GM19397 (cell line): Measurements from ENCODE around the gene BCL11A.

ENCODE experiments used
- ATAC-seq: cut with Tn5 transposase; IDR thresholded peaks from one replicate; pipeline ENCODE4 v1.9.1; 2021; ENCODE audit warnings: mild to moderate bottlenecking, moderate library complexity; ENCODE audit not compliant: unreplicated experiment

BCL11A gene

DNA sequence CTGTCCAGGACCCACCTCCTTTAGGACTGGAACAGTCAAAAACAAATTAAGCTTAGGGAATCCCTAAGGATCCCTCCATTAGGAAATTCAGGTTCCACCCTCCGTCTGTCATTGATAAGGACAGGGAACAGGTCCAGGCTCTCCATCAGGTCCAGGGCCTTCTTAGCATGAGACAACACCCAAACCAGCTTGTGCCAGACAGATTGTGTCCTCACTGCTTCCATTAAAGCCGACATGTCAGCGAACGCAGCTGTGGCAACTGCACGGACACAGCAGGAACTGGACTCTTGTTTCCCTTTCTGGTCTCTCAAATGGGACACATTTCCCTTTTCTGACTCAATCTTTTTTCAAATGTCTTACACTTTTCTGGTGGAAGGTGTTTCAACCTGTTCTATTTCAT lies 81.4 kb downstream of the BCL11A start:
- ATAC-seq, result no peak

DNA sequence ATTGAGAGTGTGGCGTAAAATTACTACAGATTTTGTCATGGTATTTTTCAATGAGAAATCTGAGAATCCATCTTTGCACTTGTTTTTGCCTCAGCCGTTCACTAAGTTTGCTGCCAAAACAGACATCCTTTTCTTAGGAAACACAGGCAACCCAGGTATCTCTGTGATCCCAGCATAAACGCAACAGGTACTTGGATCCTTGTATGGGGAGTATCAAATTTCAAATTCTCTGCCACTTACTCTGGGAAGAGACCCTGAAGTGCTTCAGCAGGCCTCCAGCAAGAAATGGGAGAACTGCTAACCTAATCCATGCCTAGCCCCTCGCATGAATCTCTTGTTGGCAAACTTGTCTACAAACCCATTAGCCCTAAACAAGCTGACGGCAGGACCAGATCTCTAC lies 83.1 kb downstream of the BCL11A start:
- no peak for ATAC-seq

DNA sequence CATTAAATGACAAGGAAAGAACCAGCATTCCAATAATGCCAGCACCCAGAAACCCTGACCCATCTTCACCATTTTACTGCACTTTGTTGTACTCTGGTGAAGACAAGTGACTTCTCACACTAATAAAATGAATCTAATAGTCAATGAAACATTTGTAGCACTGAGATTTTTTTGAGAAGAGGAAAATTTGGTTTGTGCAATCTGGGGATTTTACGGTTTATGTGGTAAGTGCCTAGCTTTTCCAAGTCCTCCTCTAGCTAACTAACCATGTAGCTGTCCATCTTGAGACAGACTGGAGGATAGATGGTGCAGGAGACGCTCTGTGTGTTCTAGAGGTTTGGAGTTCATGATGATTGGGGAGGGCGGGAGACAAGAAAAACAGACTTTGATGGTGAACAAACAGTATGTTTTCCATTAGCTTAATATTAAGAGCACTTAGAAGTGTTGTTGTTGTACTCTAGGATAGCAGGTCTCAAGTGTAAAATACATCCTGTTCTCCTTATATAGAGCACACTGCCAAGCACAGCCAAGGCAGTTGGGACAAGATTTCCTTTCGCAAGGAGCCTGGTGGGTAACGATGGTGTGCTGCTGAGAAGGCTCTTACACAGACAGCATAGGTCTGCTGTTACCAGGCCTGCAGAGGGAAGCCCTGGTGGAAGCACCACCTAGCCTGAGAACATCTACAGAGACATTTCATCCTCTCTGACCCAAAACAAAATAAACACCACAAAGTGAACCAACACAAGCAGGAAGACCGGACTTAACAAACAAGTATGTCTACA lies 83.7 kb downstream of the BCL11A start:
- no peak for ATAC-seq

DNA sequence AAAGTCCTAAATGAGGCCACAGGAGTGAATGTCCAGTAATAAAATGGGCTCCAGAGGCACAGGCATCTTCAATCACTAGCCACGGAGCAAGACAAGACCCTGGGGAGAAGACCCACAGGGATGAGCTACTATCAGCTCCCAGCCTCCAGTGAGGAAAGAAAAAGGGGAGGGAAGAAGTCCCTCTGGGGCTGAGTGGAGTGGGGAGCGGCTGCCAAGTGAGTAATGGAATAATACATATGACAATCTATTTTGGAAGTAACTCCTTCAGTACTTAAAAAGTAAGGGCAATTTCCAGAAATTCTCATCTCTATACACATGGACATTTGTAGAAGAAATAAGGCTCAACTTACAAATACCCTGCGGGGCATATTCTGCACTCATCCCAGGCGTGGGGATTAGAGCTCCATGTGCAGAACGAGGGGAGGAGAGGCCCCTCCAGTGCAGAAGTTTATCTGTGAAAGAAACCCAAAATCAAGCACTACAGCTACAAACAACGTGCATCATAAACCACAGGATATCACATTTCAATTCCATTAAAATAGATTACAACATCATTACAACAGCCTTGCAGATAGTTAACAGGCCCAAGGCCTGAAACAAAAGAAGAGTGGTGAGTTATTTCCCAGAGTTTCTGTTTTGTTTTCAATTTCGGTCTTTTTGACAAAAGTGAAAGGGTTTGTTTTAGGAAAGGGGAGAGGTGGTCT lies 84.9 kb downstream of the BCL11A start:
- ATAC-seq, result no peak

DNA sequence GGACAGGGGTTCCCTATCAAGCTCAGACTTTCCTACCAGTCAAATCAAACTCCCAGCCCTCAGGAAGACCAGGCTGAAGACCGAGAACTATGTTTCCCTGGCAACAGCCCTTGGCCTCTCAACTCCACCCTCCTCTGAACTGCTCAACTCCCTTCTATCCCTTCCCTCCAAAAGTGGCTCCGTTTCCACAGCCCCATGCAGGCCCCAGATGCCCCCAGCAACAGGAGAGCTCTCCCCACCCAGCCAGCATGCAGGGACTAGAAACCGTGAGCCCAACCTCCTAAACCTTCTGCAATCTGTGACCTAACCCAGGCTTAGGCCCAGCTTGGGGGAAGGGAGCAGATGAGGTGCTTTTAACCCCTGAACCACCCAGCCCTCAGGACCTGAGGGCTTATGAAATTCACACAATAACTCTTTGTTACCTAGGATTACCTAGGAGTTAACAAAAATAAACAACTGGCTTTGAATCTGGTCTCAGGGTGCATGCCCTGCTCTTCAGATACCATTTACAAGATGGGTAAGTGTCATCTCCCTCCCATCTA lies 87.2 kb downstream of the BCL11A start:
- ATAC-seq, result no peak

DNA sequence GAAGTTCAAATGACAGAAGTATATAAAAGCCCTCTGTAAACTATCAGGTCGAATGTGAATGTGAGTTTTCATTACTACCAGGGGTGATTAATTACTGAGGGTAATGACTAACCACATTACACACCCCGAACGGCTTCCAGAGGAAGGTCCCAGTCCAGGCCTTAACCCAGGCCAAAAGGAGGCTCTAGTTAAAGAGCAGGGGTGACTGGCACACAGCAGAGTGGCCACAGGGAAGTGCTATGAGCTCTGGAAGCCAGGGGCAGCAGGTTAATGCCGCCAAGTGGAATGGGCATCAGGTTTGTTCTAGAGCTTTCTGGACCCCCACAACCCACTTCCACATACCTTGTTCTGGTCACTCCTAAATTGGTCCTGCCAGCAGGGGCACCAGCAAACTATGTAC lies 87.7 kb downstream of the BCL11A start:
- ATAC-seq, result no peak

DNA sequence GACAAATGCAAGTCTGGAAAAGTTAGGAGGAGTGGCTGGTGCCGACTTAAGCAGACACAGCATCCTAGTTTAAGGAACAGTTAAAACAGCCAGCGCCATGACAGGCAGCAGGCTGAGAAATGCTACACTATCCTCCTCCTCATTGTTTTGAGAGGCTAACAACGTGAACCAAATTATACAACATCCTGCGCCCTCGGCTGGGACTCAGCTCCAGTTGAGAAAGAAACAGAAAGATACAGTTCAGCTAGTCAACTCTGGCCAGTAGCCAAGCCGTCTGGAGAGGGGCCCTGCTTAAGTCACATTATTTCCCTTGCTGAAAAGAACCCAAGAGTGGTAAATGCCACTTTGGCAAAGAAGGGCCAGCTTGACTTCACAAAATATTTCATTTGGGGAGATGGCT lies 90.2 kb downstream of the BCL11A start:
- no peak for ATAC-seq

DNA sequence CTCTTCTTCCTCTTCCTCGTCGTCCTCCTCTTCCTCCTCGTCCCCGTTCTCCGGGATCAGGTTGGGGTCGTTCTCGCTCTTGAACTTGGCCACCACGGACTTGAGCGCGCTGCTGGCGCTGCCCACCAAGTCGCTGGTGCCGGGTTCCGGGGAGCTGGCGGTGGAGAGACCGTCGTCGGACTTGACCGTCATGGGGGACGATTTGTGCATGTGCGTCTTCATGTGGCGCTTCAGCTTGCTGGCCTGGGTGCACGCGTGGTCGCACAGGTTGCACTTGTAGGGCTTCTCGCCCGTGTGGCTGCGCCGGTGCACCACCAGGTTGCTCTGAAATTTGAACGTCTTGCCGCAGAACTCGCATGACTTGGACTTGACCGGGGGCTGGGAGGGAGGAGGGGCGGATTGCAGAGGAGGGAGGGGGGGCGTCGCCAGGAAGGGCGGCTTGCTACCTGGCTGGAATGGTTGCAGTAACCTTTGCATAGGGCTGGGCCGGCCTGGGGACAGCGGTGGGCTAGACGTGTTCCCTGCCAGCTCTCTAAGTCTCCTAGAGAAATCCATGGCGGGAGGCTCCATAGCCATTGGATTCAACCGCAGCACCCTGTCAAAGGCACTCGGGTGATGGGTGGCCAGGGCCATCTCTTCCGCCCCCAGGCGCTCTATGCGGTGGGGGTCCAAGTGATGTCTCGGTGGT lies 91.9 kb downstream of the BCL11A start:
- ATAC-seq, result no peak

DNA sequence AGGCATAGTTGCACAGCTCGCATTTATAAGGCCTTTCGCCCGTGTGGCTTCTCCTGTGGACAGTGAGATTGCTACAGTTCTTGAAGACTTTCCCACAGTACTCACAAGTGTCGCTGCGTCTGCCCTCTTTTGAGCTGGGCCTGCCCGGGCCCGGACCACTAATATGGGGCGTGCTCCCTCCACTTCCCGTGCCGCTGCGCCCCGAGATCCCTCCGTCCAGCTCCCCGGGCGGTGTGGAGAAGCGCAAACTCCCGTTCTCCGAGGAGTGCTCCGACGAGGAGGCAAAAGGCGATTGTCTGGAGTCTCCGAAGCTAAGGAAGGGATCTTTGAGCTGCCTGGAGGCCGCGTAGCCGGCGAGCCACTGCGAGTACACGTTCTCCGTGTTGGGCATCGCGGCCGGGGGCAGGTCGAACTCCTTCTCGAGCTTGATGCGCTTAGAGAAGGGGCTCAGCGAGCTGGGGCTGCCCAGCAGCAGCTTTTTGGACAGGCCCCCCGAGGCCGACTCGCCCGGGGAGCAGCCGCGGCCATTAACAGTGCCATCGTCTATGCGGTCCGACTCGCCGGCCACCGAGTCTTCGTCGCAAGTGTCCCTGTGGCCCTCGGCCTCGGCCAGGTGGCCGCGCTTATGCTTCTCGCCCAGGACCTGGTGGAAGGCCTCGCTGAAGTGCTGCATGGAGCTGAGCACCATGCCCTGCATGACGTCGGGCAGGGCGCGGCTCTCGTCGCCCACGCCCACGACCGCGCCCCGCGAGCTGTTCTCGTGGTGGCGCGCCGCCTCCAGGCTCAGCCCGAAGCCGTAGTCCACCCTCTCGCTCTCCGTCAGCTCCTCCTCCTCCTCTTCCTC lies 92.7 kb downstream of the BCL11A start:
- no peak for ATAC-seq

DNA sequence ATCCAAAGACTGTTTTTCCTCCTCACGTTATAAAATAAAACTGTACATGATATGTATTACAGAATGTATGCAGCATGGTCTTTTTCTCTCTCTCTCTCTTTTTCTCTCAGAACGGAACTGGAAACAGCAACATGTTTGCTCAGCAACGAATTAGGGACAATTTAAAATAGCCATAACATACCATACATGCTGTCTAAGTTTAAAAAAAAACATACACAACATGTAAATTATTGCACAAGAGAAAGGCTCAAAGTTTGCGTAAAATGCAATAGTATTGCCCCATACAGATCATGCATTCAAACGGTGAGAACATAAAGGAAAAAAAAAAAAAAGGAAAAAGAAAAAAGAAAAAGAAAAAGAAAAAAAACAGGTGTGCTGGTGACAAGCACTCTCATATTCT lies 93.6 kb downstream of the BCL11A start:
- ATAC-seq, result no peak

DNA sequence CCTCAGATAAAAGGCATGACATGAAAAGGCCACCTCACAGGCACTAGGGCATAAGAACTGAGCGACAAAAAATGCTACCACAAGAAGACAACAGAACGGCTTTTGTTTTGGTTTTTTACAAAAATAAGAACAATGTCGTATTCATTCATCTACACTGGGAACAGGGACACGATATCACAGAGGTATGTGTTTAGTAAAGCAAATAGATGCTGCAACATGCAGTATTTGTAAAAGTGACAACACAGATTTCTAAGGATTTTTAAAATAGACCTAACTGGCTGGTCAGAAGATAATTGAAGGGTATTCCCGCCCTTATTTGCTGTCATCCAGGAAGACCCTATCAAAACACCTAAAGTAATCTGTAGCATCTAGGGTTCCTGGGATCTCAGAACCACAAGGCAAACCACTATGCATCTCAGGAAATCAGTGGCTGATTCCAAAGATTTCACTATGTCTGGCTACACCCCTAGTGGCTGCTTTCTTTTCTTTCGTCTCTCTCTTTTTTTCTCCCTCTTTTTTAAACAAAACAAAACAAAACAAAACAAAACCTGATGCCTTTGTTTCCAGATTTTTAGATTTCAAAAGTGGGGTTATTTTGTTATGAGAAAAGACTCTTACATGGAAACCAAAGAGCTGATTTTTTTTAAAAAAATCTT lies 97.2 kb downstream of the BCL11A start:
- ATAC-seq, result no peak

DNA sequence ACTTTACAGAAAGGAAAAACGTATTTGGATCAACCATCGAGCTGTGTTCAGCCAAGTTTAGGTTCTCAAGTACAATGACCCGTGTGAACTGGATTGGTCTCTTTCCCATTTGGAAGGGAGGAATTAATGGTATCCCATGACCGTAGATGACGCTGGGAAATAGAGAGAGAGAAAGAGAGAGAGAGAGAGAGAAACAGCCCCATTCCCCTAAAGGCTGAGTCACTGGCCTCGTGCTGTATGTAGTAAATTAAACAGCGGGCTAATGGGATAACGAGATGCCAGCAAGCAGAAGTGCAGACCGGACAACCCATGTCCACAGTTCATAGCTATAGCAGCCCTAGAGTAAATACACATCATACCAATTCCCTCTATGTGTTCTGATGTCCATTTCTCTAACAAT lies 99.6 kb downstream of the BCL11A start:
- no peak for ATAC-seq

DNA sequence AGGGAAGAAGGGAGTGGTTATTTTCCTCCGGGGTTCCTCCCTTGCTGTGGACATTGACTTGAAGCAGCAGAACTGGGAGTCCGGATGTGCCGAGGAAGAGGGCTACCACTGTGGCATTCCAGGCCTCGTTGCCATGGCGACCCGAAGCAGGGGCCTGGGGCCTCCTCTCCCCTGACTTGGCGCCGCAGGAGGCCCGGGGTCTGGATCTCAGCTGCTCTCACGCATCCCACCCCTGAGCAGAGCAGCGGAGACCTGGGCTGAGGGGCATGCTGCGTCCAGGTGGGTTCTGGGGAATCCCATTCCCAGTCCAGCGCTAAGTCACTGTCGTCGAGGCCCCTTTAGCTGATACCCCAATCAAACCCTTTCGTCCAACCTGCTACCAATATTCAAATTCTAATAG lies 100.2 kb downstream of the BCL11A start:
- ATAC-seq, result no peak

DNA sequence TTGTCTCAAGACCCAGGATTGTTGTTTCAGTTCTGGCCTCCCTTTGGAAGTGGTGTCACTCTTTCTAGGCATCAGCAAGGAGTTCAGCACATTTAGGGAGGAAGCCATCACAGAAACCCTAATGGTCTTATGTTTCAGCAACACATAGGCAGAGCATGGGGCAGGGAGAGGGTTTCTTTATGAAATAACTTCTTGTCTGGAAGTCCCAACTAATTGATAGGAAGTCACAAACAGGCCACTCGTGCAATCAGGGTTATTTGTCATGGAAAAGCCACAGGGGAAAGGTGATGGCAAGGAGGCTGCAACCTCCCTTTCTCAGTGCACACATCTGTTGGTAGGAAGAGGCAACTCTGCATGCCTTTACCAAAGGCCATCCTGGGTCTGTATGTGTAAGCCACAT lies 103.0 kb downstream of the BCL11A start:
- no peak for ATAC-seq

DNA sequence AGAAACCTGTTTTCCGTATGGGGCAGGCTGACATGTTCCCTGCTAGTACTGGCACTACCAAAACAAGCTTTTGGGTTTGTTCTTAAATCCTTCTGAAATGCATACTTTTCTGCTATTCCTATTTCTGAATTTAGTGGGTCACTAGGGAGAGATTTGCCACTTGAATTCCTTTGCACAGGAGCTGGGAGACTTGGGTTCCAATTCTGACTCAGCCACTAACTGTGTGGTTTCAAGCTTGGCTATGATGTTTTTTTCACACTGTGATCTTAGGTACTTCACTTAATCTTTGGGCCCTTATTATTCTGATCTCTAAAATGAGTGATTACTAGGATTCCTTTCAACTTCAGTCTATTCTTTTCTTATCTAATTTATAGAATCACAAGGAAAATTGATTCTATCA lies 105.5 kb downstream of the BCL11A start:
- no peak for ATAC-seq

DNA sequence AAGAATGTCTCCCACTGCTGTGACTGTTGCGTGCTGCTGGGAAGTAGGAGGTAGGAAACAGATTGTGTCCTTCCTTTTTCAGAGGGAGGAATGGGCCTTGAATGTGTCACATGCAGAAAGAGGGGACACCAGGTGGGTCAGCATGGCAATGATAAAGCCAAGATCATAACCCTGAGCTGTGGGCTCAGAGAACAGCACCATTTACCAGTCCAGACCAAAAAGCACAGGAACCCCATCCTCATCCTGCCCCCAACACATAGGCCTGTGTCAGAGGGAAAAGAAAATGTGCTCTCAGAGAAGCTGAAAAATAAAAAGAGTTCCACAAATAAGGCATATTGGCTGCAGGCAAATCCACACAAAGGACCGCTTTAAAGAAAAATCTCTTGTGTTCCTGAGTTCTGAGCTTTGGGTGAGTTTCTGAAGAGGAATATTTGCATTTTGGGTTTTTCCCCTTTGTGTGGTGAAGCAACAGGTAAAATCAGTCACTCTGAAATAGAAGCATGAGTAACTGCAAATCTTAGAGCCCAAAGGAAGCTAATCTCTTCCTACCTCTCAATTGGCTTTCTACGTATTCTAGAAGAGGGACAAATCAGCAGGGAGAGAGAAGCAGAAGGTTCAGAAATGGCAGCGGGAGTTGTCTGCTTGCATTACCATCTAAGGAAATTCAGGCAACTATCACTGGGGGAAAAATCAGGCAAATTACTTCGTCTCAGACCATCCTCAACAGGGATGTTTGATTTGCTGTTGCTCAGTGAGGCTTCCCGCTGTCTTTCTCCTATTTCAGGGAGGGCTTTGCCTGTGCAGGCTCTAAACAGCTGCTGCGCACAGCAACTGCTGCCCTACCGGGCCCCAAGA lies 106.8 kb downstream of the BCL11A start:
- peak; percentile 87 for ATAC-seq

DNA sequence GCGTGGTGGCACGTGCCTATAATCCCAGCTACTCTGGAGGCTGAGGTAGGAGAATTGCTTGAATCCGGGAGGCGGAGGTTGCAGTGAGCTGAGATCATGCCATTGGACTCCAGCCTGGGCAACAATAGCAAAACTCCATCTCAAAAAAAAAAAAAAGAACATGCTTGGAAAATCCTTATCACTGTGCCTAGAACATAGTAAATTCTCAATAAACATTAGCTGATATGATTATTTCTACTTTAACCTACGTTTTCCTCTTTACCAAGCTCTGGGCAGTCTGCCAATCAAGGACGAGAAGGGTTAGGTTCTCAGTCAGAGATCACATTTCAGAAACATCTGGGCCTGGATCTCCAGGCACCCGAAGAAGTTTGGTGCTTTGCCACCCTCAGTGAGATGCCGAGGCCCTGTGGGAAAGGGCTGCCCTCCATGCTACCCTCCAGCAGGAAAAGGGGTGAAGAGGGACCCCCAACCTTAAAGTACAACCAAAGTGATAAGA lies 107.7 kb downstream of the BCL11A start:
- ATAC-seq, result no peak

DNA sequence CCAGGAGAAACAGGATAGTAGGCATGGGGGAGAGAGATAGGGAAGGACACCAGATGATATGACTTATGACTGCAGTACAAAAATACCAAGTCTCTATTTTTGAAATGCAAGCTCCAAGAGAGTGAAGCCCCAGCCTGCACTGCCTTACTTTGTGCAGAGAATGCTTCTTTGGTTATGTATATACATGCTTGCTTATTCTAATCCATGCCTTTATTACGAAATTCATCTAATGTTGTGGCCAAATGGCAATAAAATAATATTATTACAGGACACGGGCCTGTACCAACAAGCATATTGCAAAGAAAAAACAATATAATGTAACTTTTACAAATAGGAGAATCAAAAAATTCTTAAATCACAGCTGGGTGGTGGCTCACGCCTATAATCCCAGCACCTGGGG lies 110.8 kb downstream of the BCL11A start:
- no peak for ATAC-seq

DNA sequence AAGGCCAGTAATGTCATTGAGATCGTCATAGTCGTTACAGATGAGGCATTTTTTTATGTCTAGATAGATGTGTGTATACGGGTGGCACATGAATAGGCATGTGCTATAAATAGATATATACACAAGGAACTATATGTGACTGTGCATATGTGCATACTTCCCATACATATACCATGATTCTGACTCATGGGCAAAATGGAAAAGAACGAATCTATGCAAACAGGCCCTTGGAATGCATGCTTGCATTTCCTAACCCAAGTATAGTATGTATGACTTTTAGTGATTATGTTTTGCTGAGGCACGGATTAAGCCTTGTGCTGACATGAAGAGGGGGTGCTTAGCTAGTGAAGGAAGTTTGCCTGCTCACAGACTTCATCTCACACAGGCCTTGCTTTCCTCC lies 111.7 kb downstream of the BCL11A start:
- ATAC-seq, result no peak
